Keratinocyte (primary cell): ENCODE data around the gene SLC2A4RG. TPM values are rescaled to one million over a fixed set of nuclear protein-coding genes. Genes with fewer than 3 reads are reported as not detected.

Source experiments
- DNase-seq: peaks from one replicate; pipeline ENCODE4 v3.0.0-alpha.2; 2011; ENCODE audit warnings: low read depth, missing footprints, low spot score
- FAIRE-seq: peaks from 2 replicates; lab custom pipeline; 2011; peaks lifted over from hg19 to GRCh38; lab: Jason Lieb, UNC
- H2AFZ ChIP-seq: 2 replicates; pipeline ENCODE4 v1.6.0; 2012; ENCODE audit warnings: low read length, control low read depth, inconsistent platforms; ENCODE audit not compliant: control insufficient read depth
- H3K27ac ChIP-seq: 2 replicates; pipeline ENCODE4 v1.5.1; 2011; ENCODE audit warnings: low read length; ENCODE audit not compliant: control insufficient read depth, insufficient read depth
- H3K27me3 ChIP-seq: 3 replicates; pipeline ENCODE4 v1.6.0; 2011; ENCODE audit warnings: low read length; ENCODE audit not compliant: control insufficient read depth, insufficient read depth; ENCODE audit errors: extremely low read depth
- H3K36me3 ChIP-seq, 2 experiments: 2 replicates in 1 of 2; 3 replicates in 1 of 2; pipeline ENCODE4 v1.5.1; 2011; ENCODE audit warnings: low read length in 2 of 2, mild to moderate bottlenecking in 1 of 2; ENCODE audit not compliant: control insufficient read depth in 2 of 2, insufficient read depth in 2 of 2; ENCODE audit errors: extremely low read depth in 1 of 2
- H3K4me1 ChIP-seq: 3 replicates; pipeline ENCODE4 v1.5.1; 2011; ENCODE audit warnings: low read length; ENCODE audit not compliant: control insufficient read depth, insufficient read depth; ENCODE audit errors: extremely low read depth
- H3K4me2 ChIP-seq: 3 replicates; pipeline ENCODE4 v1.6.0; 2011; ENCODE audit warnings: low read depth, low read length; ENCODE audit not compliant: control insufficient read depth, insufficient read depth; ENCODE audit errors: extremely low read depth
- H3K4me3 ChIP-seq, 3 experiments: fragments of 200-600 bp in 1 of 3; sonication (generic) in 1 of 3; 2 replicates in 2 of 3; 3 replicates in 1 of 3; pipeline ENCODE4 v1.5.1; 2011 to 2016; ENCODE audit warnings: low read length in 3 of 3, mild to moderate bottlenecking in 3 of 3, control low read depth in 2 of 3, inconsistent platforms in 1 of 3, low read depth in 1 of 3, mixed read lengths in 1 of 3, mixed run types in 1 of 3, moderate library complexity in 1 of 3; ENCODE audit not compliant: control insufficient read depth in 2 of 3, insufficient read depth in 2 of 3; ENCODE audit errors: extremely low read depth in 1 of 3
- H3K79me2 ChIP-seq: 2 replicates; pipeline ENCODE4 v1.6.0; 2012; ENCODE audit warnings: low read length; ENCODE audit not compliant: control insufficient read depth, insufficient read depth
- H3K9ac ChIP-seq: 3 replicates; pipeline ENCODE4 v1.6.0; 2011; ENCODE audit warnings: low read length; ENCODE audit not compliant: control insufficient read depth, insufficient read depth; ENCODE audit errors: extremely low read depth
- H3K9me1 ChIP-seq: 3 replicates; pipeline ENCODE4 v1.6.0; 2011; ENCODE audit warnings: low read length; ENCODE audit not compliant: control insufficient read depth, insufficient read depth; ENCODE audit errors: extremely low read depth
- H3K9me3 ChIP-seq: 2 replicates; pipeline ENCODE4 v1.5.1; 2012; ENCODE audit warnings: low read depth, low read length; ENCODE audit not compliant: control insufficient read depth
- H4K20me1 ChIP-seq: 3 replicates; pipeline ENCODE4 v1.6.0; 2011; ENCODE audit warnings: low read length; ENCODE audit not compliant: control insufficient read depth, insufficient read depth; ENCODE audit errors: extremely low read depth
- CTCF ChIP-seq, 3 experiments: IDR thresholded peaks in 1 of 3; conservative IDR thresholded peaks in 1 of 3; optimal IDR thresholded peaks in 1 of 3; 2 replicates in 2 of 3; 3 replicates in 1 of 3; pipeline versions ENCODE3 to v1.5.1; 2011; ENCODE audit warnings: low read length in 3 of 3, mild to moderate bottlenecking in 3 of 3, moderate library complexity in 2 of 3, control low read depth in 1 of 3, inconsistent platforms in 1 of 3; ENCODE audit not compliant: insufficient read depth in 2 of 3; ENCODE audit errors: extremely low read depth in 1 of 3
- EZH2 ChIP-seq: IDR thresholded peaks from one replicate; pipeline ENCODE4 v1.6.1; 2012; ENCODE audit warnings: inconsistent platforms, mild to moderate bottlenecking, low read length, moderate library complexity
- dilution Hi-C: fragments of 300-500 bp; cut with MboI; formaldehyde crosslinking; loops from one replicate; pipeline ENCODE4 v1.7.0; 2020; ENCODE audit warnings: low sequenced_read_pairs; ENCODE audit not compliant: extremely low pct_ligation_motif_present
- polyA plus RNA-seq, 5 experiments: library from polyadenylated mRNA; depleted of rRNA in 3 of 5; stranded (reverse) in 3 of 5; stranded (forward) in 1 of 5; unstranded in 1 of 5; fragments of >200 nt; gene quantifications; 1 replicate in 1 of 5; 2 replicates in 3 of 5; 3 replicates in 1 of 5; pipeline versions ENCODE4 v1.2.1 to v1.2.3, GENCODE V29; 2011 to 2012; ENCODE audit warnings: missing spikeins in 2 of 5, low read depth in 1 of 5, low replicate concordance in 1 of 5

SLC2A4RG gene
- polyA plus RNA-seq, 1 donor (not counting 4 experiments of a cell fraction or from before 2014, with no cell fraction given), result 23.5 TPM

- Histone ChIP-seq H3K9me3 (no peaks in the 10 kb centered on the region), H3K4me2 (no peak overlapping the region), H3K4me1 (peaks cover 23% of the 10 kb centered on the region), H3K9me1 (no peaks in the 10 kb centered on the region), H3K27ac (no peak overlapping the region), H3K79me2 (peaks cover 45% of the 10 kb centered on the region), H3K4me3 (no peak overlapping the region), H2AFZ (no peak overlapping the region), H3K27me3 (no peaks in the 10 kb centered on the region), H3K36me3 (peaks cover 19 to 32% of the 10 kb centered on the region in 2 experiments), H3K9ac (no peak overlapping the region), H4K20me1 (peaks cover 4% of the 10 kb centered on the region)
- no peak for TF ChIP-seq CTCF (optimal IDR thresholded peaks at IDR 0.05 in 1 of 3, IDR thresholded peaks at IDR 0.05 in 1 of 3, conservative IDR thresholded peaks at IDR 0.05 in 1 of 3; ENCODE audit: extremely low read depth in 1 of 3, insufficient read depth in 2 of 3, low read length in 3 of 3)
- no peak for TF ChIP-seq EZH2
- DNase-seq (no peak), FAIRE-seq (no peak)
- dilution Hi-C loops, result no loop called here
Measured at GRCh38 chr20:63704749-63705117, 34.8 kb upstream of the SLC2A4RG start.

GRCh38 chr20:63705232-63706026 is 34.1 kb upstream of the SLC2A4RG start:
- no peak for DNase-seq
- Histone ChIP-seq H3K27me3 (no peaks in the 10 kb centered on the region), H3K9me1 (no peaks in the 10 kb centered on the region), H3K9ac (peak overlapping the region; percentile 46), H2AFZ (no peak overlapping the region), H3K36me3 (peaks cover 18 to 32% of the 10 kb centered on the region in 2 experiments), H3K4me1 (peaks cover 21% of the 10 kb centered on the region), H3K9me3 (no peaks in the 10 kb centered on the region), H3K4me2 (no peak overlapping the region), H3K79me2 (peaks cover 51% of the 10 kb centered on the region), H3K4me3 (no peak overlapping the region), H3K27ac (peak overlapping the region; percentile 54), H4K20me1 (peaks cover 4% of the 10 kb centered on the region)
- TF ChIP-seq CTCF (optimal IDR thresholded peaks at IDR 0.05 in 1 of 3, IDR thresholded peaks at IDR 0.05 in 1 of 3, conservative IDR thresholded peaks at IDR 0.05 in 1 of 3; ENCODE audit: extremely low read depth in 1 of 3, insufficient read depth in 2 of 3, low read length in 3 of 3) (no peak), EZH2 (no peak)
- dilution Hi-C loops, result no loop called here
- FAIRE-seq, result no peak
